HT1080 (cell line): Measurements from ENCODE around the gene TMED6. TPM values are rescaled to one million over a fixed set of nuclear protein-coding genes. Genes with fewer than 3 reads are reported as not detected.
"Not testable (repeated sequence)": the region's sequence is repeated elsewhere in the genome, so short reads cannot be mapped to it uniquely, and the experiment has no call there.

Experiments
- DNase-seq: peaks from one replicate; pipeline ENCODE4 v3.0.0-alpha.2; 2015; ENCODE audit warnings: low read depth
- total RNA-seq: library from RNA; depleted of rRNA; stranded (reverse); fragments of >200 nt; shearing (Covaris generic); gene quantifications from 2 replicates; pipeline ENCODE4 v1.2.3, GENCODE V29; 2014; rRNA removed

The TMED6 gene
- total RNA-seq, 1 experiment from 2014 or later, result 0.11 TPM

- DNase-seq, result no peak
Observed at GRCh38 chr16:69306031-69306430, 45.6 kb downstream of the TMED6 start.

GRCh38 chr16:69302301-69302700, 49.3 kb downstream of the TMED6 start:
- DNase-seq, result no peak

GRCh38 chr16:69301861-69302260, 49.7 kb downstream of the TMED6 start:
- DNase-seq, result no peak

GRCh38 chr16:69301187-69301586, 50.4 kb downstream of the TMED6 start:
- no peak for DNase-seq

- DNase-seq, result no peak
Observed at GRCh38 chr16:69298261-69298660, 53.3 kb downstream of the TMED6 start.

- DNase-seq, result not testable (repeated sequence)
Observed at GRCh38 chr16:69296771-69297170, 54.8 kb downstream of the TMED6 start.

GRCh38 chr16:69294051-69294450, 57.5 kb downstream of the TMED6 start:
- no peak for DNase-seq

- no peak for DNase-seq
Observed at GRCh38 chr16:69293401-69293800, 58.2 kb downstream of the TMED6 start.

Other genes with a start within 250 kb of the TMED6 start
- 3.4 and 4.1 TPM in 2 replicates for gene HAS3, start 246.1 kb downstream of the TMED6 start, total RNA-seq
- 51.6 and 191 TPM in 2 replicates for gene CHTF8, start 219.2 kb downstream of the TMED6 start, total RNA-seq
- 42.4 and 72.3 TPM in 2 replicates for gene UTP4, start 219.1 kb downstream of the TMED6 start, total RNA-seq
- 57.6 and 60.8 TPM in 2 replicates for gene SNTB2, start 164.6 kb downstream of the TMED6 start, total RNA-seq
- 52.3 and 60.2 TPM in 2 replicates for gene VPS4A, start 40.4 kb downstream of the TMED6 start, total RNA-seq
- 44.7 and 59.3 TPM in 2 replicates for gene PDF, start 21.2 kb downstream of the TMED6 start, total RNA-seq
- 65.5 and 79.0 TPM in 2 replicates for gene COG8, start 12.2 kb downstream of the TMED6 start, total RNA-seq
- gene NIP7, start 12.0 kb downstream of the TMED6 start, total RNA-seq, result 70.3 and 76.0 TPM in 2 replicates
- 9.6 and 15.9 TPM in 2 replicates for gene TERF2, start 34.2 kb upstream of the TMED6 start, total RNA-seq
- 112 and 136 TPM in 2 replicates for gene CYB5B, start 72.8 kb upstream of the TMED6 start, total RNA-seq
- 4.2 and 5.8 TPM in 2 replicates for gene NFAT5, start 214.2 kb upstream of the TMED6 start, total RNA-seq